Left ventricle myocardium inferior (tissue), 1 donor: ENCODE results near the gene KIRREL3. TPM values are rescaled to one million over a fixed set of nuclear protein-coding genes. Genes with fewer than 3 reads are reported as not detected.

Source experiments
- DNase-seq: peaks from one replicate; pipeline ENCODE4 v3.0.0-alpha.2; 2020
- H3K27ac ChIP-seq: fragments of 200-600 bp; replicated peaks from 2 replicates; pipeline ENCODE4 v1.8.0; 2021
- H3K27me3 ChIP-seq: fragments of 200-600 bp; 2 replicates; pipeline ENCODE4 v1.8.0; 2021; ENCODE audit warnings: low read depth
- H3K36me3 ChIP-seq: fragments of 200-600 bp; 2 replicates; pipeline ENCODE4 v1.8.0; 2021
- H3K4me1 ChIP-seq: fragments of 200-600 bp; 2 replicates; pipeline ENCODE4 v1.8.0; 2021
- H3K4me3 ChIP-seq: fragments of 200-600 bp; 2 replicates; pipeline ENCODE4 v1.8.0; 2021; ENCODE audit warnings: mild to moderate bottlenecking, moderate library complexity
- H3K9me3 ChIP-seq: fragments of 200-600 bp; replicated peaks from 2 replicates; pipeline ENCODE4 v1.8.0; 2021
- CTCF ChIP-seq: fragments of 200-600 bp; IDR thresholded peaks from 2 replicates; pipeline ENCODE4 v1.8.0; 2021; ENCODE audit warnings: antibody characterized with exemption, mild to moderate bottlenecking, borderline replicate concordance
- intact Hi-C: fragments of 100-400 bp; cut with micrococcal nuclease; formaldehyde crosslinking; loops from one replicate; pipeline ENCODE4 v1.11.0; 2022
- total RNA-seq: library from RNA; stranded (reverse); fragmentation: NEBNext Ultra II Directional; extraction: Animal tissue kit (Norgen Biotek cat#: 25700); gene quantifications from one replicate; pipeline ENCODE4 v1.2.1, GENCODE V29; 2021
- donor health status: DM: no; HTN: yes; CAD: no; lungs with severe emphysema.

KIRREL3 gene
- total RNA-seq, 1 donor from 2014 or later: 0.74 TPM

GRCh38 chr11:126747315-126747714, 253.3 kb downstream of the KIRREL3 start:
- H3K4me1 ChIP-seq: no peaks in the 10 kb centered on the region
- DNase-seq: no peak
- TF ChIP-seq CTCF: no peak
- peaks cover 8% of the 10 kb centered on the region for H3K9me3 ChIP-seq
- H3K27ac ChIP-seq: no peak overlapping the region
- no peaks in the 10 kb centered on the region for H3K36me3 ChIP-seq
- intact Hi-C loops: no loop called here
- no peak overlapping the region for H3K4me3 ChIP-seq
- H3K27me3 ChIP-seq: peaks cover 46% of the 10 kb centered on the region

- no peak for DNase-seq
- no peak overlapping the region for H3K27ac ChIP-seq
- H3K36me3 ChIP-seq: no peaks in the 10 kb centered on the region
- H3K9me3 ChIP-seq: peaks cover 1% of the 10 kb centered on the region
- no peaks in the 10 kb centered on the region for H3K4me1 ChIP-seq
- no peak overlapping the region for H3K4me3 ChIP-seq
- no peak for TF ChIP-seq CTCF
- H3K27me3 ChIP-seq: peaks cover 50% of the 10 kb centered on the region
- intact Hi-C loops: no loop called here
Measured at GRCh38 chr11:126746443-126746842, 254.1 kb downstream of the KIRREL3 start.

- intact Hi-C loops: no loop called here
- peaks cover 50% of the 10 kb centered on the region for H3K27me3 ChIP-seq
- no peak overlapping the region for H3K4me3 ChIP-seq
- H3K27ac ChIP-seq: no peak overlapping the region
- no peaks in the 10 kb centered on the region for H3K9me3 ChIP-seq
- H3K4me1 ChIP-seq: no peaks in the 10 kb centered on the region
- no peak for TF ChIP-seq CTCF
- H3K36me3 ChIP-seq: no peaks in the 10 kb centered on the region
- DNase-seq: no peak
Measured at GRCh38 chr11:126744699-126745098, 255.9 kb downstream of the KIRREL3 start.

GRCh38 chr11:126743628-126744027, 256.9 kb downstream of the KIRREL3 start:
- Histone ChIP-seq H3K27me3 (peaks cover 61% of the 10 kb centered on the region), H3K27ac (no peak overlapping the region), H3K36me3 (no peaks in the 10 kb centered on the region), H3K4me1 (no peaks in the 10 kb centered on the region), H3K4me3 (no peak overlapping the region), H3K9me3 (no peaks in the 10 kb centered on the region)
- no peak for DNase-seq
- intact Hi-C loops: no loop called here
- TF ChIP-seq CTCF: no peak

- H3K4me3 ChIP-seq: no peak overlapping the region
- no peaks in the 10 kb centered on the region for H3K9me3 ChIP-seq
- no peak for DNase-seq
- H3K27me3 ChIP-seq: peaks cover 66% of the 10 kb centered on the region
- H3K27ac ChIP-seq: no peak overlapping the region
- intact Hi-C loops: no loop called here
- H3K36me3 ChIP-seq: no peaks in the 10 kb centered on the region
- no peaks in the 10 kb centered on the region for H3K4me1 ChIP-seq
- TF ChIP-seq CTCF: no peak
Measured at GRCh38 chr11:126742582-126742981, 258.0 kb downstream of the KIRREL3 start.

- no peak overlapping the region for H3K4me3 ChIP-seq
- peaks cover 79% of the 10 kb centered on the region for H3K27me3 ChIP-seq
- no peak for TF ChIP-seq CTCF
- H3K36me3 ChIP-seq: no peaks in the 10 kb centered on the region
- no peak overlapping the region for H3K27ac ChIP-seq
- no peaks in the 10 kb centered on the region for H3K4me1 ChIP-seq
- intact Hi-C loops: no loop called here
- DNase-seq: no peak
- no peaks in the 10 kb centered on the region for H3K9me3 ChIP-seq
Measured at GRCh38 chr11:126740846-126741245, 259.7 kb downstream of the KIRREL3 start.
